Activated CD4-positive, CD25-positive, alpha-beta regulatory T cell treated with anti-CD3 and anti-CD28 coated beads, Interleukin-2, amount 50 U/mL, for 24 hours (primary cell): Measurements from ENCODE around the gene MAGT1.
"Not testable (repeated sequence)": the region's sequence is repeated elsewhere in the genome, so short reads cannot be mapped to it uniquely, and the experiment has no call there.

ENCODE experiments used
- ATAC-seq, 2 donors: fragments of 150-1000 bp; cut with Tn5 transposase; one replicate each; pipeline ENCODE4 v1.10.0; 2021; ENCODE audit warnings: mild to moderate bottlenecking in 1 of 2, moderate library complexity in 1 of 2

MAGT1 gene

GRCh38 chrX:77821989-77822388, 73.2 kb downstream of the MAGT1 start:
- not testable (repeated sequence) for ATAC-seq

GRCh38 chrX:77820091-77820727, 75.0 kb downstream of the MAGT1 start:
- ATAC-seq = peak; percentile 46 to 70

DNA sequence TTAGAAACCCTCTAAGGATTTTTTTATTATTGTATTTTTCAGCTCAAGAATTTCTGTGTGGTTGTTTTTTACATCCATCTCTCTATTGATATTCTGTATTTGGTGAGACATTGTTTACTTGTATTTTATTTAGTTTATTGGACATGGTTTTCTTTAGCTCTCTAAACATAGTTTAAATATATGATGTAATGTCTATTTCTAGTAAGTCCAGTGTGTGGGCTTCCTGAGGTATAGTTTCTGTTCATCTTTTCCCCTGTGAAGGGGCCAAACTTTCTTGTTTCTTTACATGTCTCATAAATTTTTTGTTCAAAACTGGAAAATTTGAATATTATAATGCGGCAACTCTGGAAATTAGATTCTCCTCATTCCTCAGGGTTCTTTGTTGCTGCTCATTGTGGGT, 81.0 kb downstream of the MAGT1 start:
- ATAC-seq = no peak

GRCh38 chrX:77802201-77802600, 93.0 kb downstream of the MAGT1 start:
- ATAC-seq = no peak

GRCh38 chrX:77795124-77795523, 100.1 kb downstream of the MAGT1 start:
- no peak for ATAC-seq

- no peak for ATAC-seq
Measured at GRCh38 chrX:77793946-77794345, 101.3 kb downstream of the MAGT1 start.

GRCh38 chrX:77788050-77788449, 107.2 kb downstream of the MAGT1 start:
- ATAC-seq = peak; percentile 20 to 22

- ATAC-seq = peak in 1 of 2 donors; percentile 3
Measured at GRCh38 chrX:77786365-77786680, 108.9 kb downstream of the MAGT1 start.

- ATAC-seq = peak; percentile 95 to 96
Measured at GRCh38 chrX:77785486-77786364, 109.5 kb downstream of the MAGT1 start, which contains the start of gene ATRX. Gene ATRX, minus strand, starts transcription at chrX:77786216. Its CDS starts 215 bp downstream, at chrX:77786001.

GRCh38 chrX:77779695-77780094, 115.5 kb downstream of the MAGT1 start:
- ATAC-seq = no peak

GRCh38 chrX:77776659-77777058, 118.6 kb downstream of the MAGT1 start:
- ATAC-seq = no peak
